Transverse colon (tissue), 4 donors: ENCODE measurements around the gene EYA4.

ENCODE experiments used
- CTCF ChIP-seq, 5 experiments: fragments of 200-600 bp in 3 of 5; fragments of 450-650 bp in 2 of 5; sonication (generic) in 3 of 5; IDR thresholded peaks; 1 replicate in 2 of 5; 2 replicates in 3 of 5; pipeline ENCODE4 v1.5.1; 2016 to 2017; ENCODE audit warnings: antibody characterized with exemption in 5 of 5, inconsistent platforms in 3 of 5, mild to moderate bottlenecking in 2 of 5, moderate library complexity in 1 of 5
- POLR2A ChIP-seq: fragments of 450-650 bp; IDR thresholded peaks from one replicate; pipeline ENCODE4 v1.6.1; 2016; ENCODE audit warnings: antibody characterized with exemption, mild to moderate bottlenecking, moderate library complexity
- POLR2AphosphoS5 ChIP-seq, 3 donors: sonication (generic); formaldehyde crosslinking; IDR thresholded peaks; one replicate each; pipeline ENCODE4 v1.6.1; 2016; ENCODE audit warnings: antibody characterized with exemption in 3 of 3

- TF ChIP-seq CTCF (IDR thresholded peaks at IDR 0.05) (no peak), POLR2A (no peak), POLR2AphosphoS5 (IDR thresholded peaks at IDR 0.05) (no peak)
Measured at GRCh38 chr6:133268621-133269020, 27.5 kb downstream of the EYA4 start.
